Keratinocyte (primary cell): ENCODE data around the gene SNAP29. TPM values are rescaled to one million over a fixed set of nuclear protein-coding genes. Genes with fewer than 3 reads are reported as not detected.

Source experiments
- DNase-seq: peaks from one replicate; pipeline ENCODE4 v3.0.0-alpha.2; 2011; ENCODE audit warnings: low read depth, missing footprints, low spot score
- FAIRE-seq: peaks from 2 replicates; lab custom pipeline; 2011; peaks lifted over from hg19 to GRCh38; lab: Jason Lieb, UNC
- H2AFZ ChIP-seq: 2 replicates; pipeline ENCODE4 v1.6.0; 2012; ENCODE audit warnings: low read length, control low read depth, inconsistent platforms; ENCODE audit not compliant: control insufficient read depth
- H3K27ac ChIP-seq: 2 replicates; pipeline ENCODE4 v1.5.1; 2011; ENCODE audit warnings: low read length; ENCODE audit not compliant: control insufficient read depth, insufficient read depth
- H3K27me3 ChIP-seq: 3 replicates; pipeline ENCODE4 v1.6.0; 2011; ENCODE audit warnings: low read length; ENCODE audit not compliant: control insufficient read depth, insufficient read depth; ENCODE audit errors: extremely low read depth
- H3K36me3 ChIP-seq, 2 experiments: 2 replicates in 1 of 2; 3 replicates in 1 of 2; pipeline ENCODE4 v1.5.1; 2011; ENCODE audit warnings: low read length in 2 of 2, mild to moderate bottlenecking in 1 of 2; ENCODE audit not compliant: control insufficient read depth in 2 of 2, insufficient read depth in 2 of 2; ENCODE audit errors: extremely low read depth in 1 of 2
- H3K4me1 ChIP-seq: 3 replicates; pipeline ENCODE4 v1.5.1; 2011; ENCODE audit warnings: low read length; ENCODE audit not compliant: control insufficient read depth, insufficient read depth; ENCODE audit errors: extremely low read depth
- H3K4me2 ChIP-seq: 3 replicates; pipeline ENCODE4 v1.6.0; 2011; ENCODE audit warnings: low read depth, low read length; ENCODE audit not compliant: control insufficient read depth, insufficient read depth; ENCODE audit errors: extremely low read depth
- H3K4me3 ChIP-seq, 3 experiments: fragments of 200-600 bp in 1 of 3; sonication (generic) in 1 of 3; 2 replicates in 2 of 3; 3 replicates in 1 of 3; pipeline ENCODE4 v1.5.1; 2011 to 2016; ENCODE audit warnings: low read length in 3 of 3, mild to moderate bottlenecking in 3 of 3, control low read depth in 2 of 3, inconsistent platforms in 1 of 3, low read depth in 1 of 3, mixed read lengths in 1 of 3, mixed run types in 1 of 3, moderate library complexity in 1 of 3; ENCODE audit not compliant: control insufficient read depth in 2 of 3, insufficient read depth in 2 of 3; ENCODE audit errors: extremely low read depth in 1 of 3
- H3K79me2 ChIP-seq: 2 replicates; pipeline ENCODE4 v1.6.0; 2012; ENCODE audit warnings: low read length; ENCODE audit not compliant: control insufficient read depth, insufficient read depth
- H3K9ac ChIP-seq: 3 replicates; pipeline ENCODE4 v1.6.0; 2011; ENCODE audit warnings: low read length; ENCODE audit not compliant: control insufficient read depth, insufficient read depth; ENCODE audit errors: extremely low read depth
- H3K9me1 ChIP-seq: 3 replicates; pipeline ENCODE4 v1.6.0; 2011; ENCODE audit warnings: low read length; ENCODE audit not compliant: control insufficient read depth, insufficient read depth; ENCODE audit errors: extremely low read depth
- H3K9me3 ChIP-seq: 2 replicates; pipeline ENCODE4 v1.5.1; 2012; ENCODE audit warnings: low read depth, low read length; ENCODE audit not compliant: control insufficient read depth
- H4K20me1 ChIP-seq: 3 replicates; pipeline ENCODE4 v1.6.0; 2011; ENCODE audit warnings: low read length; ENCODE audit not compliant: control insufficient read depth, insufficient read depth; ENCODE audit errors: extremely low read depth
- EZH2 ChIP-seq: IDR thresholded peaks from one replicate; pipeline ENCODE4 v1.6.1; 2012; ENCODE audit warnings: inconsistent platforms, mild to moderate bottlenecking, low read length, moderate library complexity
- dilution Hi-C: fragments of 300-500 bp; cut with MboI; formaldehyde crosslinking; loops from one replicate; pipeline ENCODE4 v1.7.0; 2020; ENCODE audit warnings: low sequenced_read_pairs; ENCODE audit not compliant: extremely low pct_ligation_motif_present
- polyA plus RNA-seq, 5 experiments: library from polyadenylated mRNA; depleted of rRNA in 3 of 5; stranded (reverse) in 3 of 5; stranded (forward) in 1 of 5; unstranded in 1 of 5; fragments of >200 nt; gene quantifications; 1 replicate in 1 of 5; 2 replicates in 3 of 5; 3 replicates in 1 of 5; pipeline versions ENCODE4 v1.2.1 to v1.2.3, GENCODE V29; 2011 to 2012; ENCODE audit warnings: missing spikeins in 2 of 5, low read depth in 1 of 5, low replicate concordance in 1 of 5
- TF ChIP-seq, protein P1 (sequence below), 3 experiments: IDR thresholded peaks in 1 of 3; conservative IDR thresholded peaks in 1 of 3; optimal IDR thresholded peaks in 1 of 3; 2 replicates in 2 of 3; 3 replicates in 1 of 3; pipeline versions ENCODE3 to v1.5.1; 2011; ENCODE audit warnings: low read length in 3 of 3, mild to moderate bottlenecking in 3 of 3, moderate library complexity in 2 of 3, control low read depth in 1 of 3, inconsistent platforms in 1 of 3; ENCODE audit not compliant: insufficient read depth in 2 of 3; ENCODE audit errors: extremely low read depth in 1 of 3

The SNAP29 gene
- polyA plus RNA-seq, 1 donor (not counting 4 experiments of a cell fraction or from before 2014, with no cell fraction given), result 36.5 TPM

DNA sequence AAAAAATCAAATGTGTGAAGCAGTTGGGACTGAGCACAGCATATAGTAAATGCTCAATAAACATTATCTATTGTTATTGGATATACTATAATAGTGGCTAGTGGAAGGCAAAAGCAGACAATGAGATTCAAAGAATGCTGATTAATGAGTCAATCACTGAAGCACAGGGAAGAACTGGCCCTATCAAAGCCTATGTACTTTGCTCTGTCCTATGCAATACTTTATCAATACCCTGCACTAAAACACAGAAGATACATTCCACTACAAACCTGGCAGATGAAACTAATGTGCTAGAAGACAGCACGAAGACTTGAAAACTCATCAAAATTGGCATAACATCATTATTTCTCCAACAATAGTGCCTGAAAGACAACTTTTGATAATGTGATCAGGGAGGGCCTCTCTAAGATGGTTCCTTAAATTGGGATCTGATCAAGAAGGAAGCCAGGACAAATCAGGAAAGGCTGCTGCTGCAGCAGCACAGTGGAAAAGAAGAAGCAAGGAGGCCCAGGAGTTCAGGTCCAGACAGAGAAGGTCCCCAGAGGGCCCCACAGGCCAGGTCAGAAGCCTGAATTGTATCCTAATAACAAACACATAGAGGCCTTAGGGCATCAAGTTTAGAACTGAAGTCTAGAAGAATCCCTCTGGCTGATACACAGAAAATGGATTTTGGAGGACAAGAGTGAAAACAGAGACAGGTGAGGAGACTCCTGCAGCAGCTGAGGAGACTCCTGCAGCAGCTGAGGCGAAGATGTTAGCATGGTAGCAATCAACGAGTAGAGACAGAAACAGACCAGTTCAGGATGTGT, 18.8 kb upstream of the SNAP29 start:
- no peaks in the 10 kb centered on the region for H3K27me3 ChIP-seq
- no peak for TF ChIP-seq EZH2
- TF ChIP-seq, protein P1, sequence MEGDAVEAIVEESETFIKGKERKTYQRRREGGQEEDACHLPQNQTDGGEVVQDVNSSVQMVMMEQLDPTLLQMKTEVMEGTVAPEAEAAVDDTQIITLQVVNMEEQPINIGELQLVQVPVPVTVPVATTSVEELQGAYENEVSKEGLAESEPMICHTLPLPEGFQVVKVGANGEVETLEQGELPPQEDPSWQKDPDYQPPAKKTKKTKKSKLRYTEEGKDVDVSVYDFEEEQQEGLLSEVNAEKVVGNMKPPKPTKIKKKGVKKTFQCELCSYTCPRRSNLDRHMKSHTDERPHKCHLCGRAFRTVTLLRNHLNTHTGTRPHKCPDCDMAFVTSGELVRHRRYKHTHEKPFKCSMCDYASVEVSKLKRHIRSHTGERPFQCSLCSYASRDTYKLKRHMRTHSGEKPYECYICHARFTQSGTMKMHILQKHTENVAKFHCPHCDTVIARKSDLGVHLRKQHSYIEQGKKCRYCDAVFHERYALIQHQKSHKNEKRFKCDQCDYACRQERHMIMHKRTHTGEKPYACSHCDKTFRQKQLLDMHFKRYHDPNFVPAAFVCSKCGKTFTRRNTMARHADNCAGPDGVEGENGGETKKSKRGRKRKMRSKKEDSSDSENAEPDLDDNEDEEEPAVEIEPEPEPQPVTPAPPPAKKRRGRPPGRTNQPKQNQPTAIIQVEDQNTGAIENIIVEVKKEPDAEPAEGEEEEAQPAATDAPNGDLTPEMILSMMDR (optimal IDR thresholded peaks at IDR 0.05 in 1 of 3, IDR thresholded peaks at IDR 0.05 in 1 of 3, conservative IDR thresholded peaks at IDR 0.05 in 1 of 3; ENCODE audit: extremely low read depth in 1 of 3, insufficient read depth in 2 of 3, low read length in 3 of 3), result no peak
- H3K36me3 ChIP-seq, result no peaks in the 10 kb centered on the region
- H3K27ac ChIP-seq, result no peak overlapping the region
- no peak overlapping the region for H3K9ac ChIP-seq
- H3K9me1 ChIP-seq, result no peaks in the 10 kb centered on the region
- no peaks in the 10 kb centered on the region for H3K9me3 ChIP-seq
- DNase-seq (no peak), FAIRE-seq (no peak)
- H4K20me1 ChIP-seq, result no peaks in the 10 kb centered on the region
- H2AFZ ChIP-seq, result no peak overlapping the region
- H3K79me2 ChIP-seq, result peaks cover 14% of the 10 kb centered on the region
- no peaks in the 10 kb centered on the region for H3K4me1 ChIP-seq
- no peak overlapping the region for H3K4me3 ChIP-seq
- dilution Hi-C loops, result no loop called here
- H3K4me2 ChIP-seq, result no peak overlapping the region

DNA sequence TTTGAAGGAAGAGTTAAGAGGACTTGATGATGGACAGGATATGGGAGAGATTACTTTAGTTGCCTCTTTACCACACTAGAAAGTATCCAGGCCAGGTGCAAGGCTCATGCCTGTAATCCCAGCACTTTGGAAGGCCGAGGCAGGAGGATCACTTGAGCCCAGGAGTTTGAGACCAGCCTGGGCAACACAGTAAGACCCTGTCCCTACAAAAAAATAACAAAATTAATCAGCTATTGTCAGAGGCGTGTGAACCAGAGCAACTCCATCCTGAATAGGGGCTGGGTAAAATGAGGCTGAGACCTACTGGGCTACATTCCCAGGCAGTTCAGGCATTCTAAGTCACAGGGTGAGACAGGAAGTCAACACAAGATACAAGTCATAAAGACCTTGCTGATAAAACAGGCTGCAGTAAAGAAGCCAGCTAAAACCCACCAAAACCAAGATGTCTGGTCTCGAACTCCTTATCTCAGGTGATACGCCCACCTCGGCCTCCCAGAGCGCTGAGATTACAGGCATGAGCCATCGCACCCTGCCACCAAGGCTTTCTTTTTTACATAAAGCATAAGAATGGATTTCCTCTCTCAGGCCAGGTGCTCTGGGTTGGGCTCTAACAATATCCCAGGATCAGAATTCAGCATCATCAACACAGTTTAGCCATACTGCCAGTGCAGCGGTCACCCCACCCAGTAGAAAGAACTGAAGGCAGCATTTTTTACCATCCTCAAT, 18.0 kb upstream of the SNAP29 start:
- DNase-seq, result no peak

More for the DNA sequence above, 18.0 kb upstream of the SNAP29 start:
- H3K27me3 ChIP-seq, result no peaks in the 10 kb centered on the region
- no peaks in the 10 kb centered on the region for H3K4me1 ChIP-seq
- no peak for FAIRE-seq
- H3K9ac ChIP-seq, result no peak overlapping the region
- no peaks in the 10 kb centered on the region for H3K9me1 ChIP-seq
- no peak overlapping the region for H3K4me3 ChIP-seq
- dilution Hi-C loops, result no loop called here
- TF ChIP-seq EZH2, result no peak
- TF ChIP-seq, protein P1 (optimal IDR thresholded peaks at IDR 0.05 in 1 of 3, IDR thresholded peaks at IDR 0.05 in 1 of 3, conservative IDR thresholded peaks at IDR 0.05 in 1 of 3; ENCODE audit: extremely low read depth in 1 of 3, insufficient read depth in 2 of 3, low read length in 3 of 3), result no peak
- no peak overlapping the region for H3K27ac ChIP-seq
- H3K9me3 ChIP-seq, result no peaks in the 10 kb centered on the region
- no peaks in the 10 kb centered on the region for H4K20me1 ChIP-seq
- H3K4me2 ChIP-seq, result no peak overlapping the region
- H2AFZ ChIP-seq, result no peak overlapping the region
- H3K36me3 ChIP-seq, result no peaks in the 10 kb centered on the region
- peaks cover 15% of the 10 kb centered on the region for H3K79me2 ChIP-seq
